ENCODE measurements around the gene ADAMTS17. TPM values are rescaled to one million over a fixed set of nuclear protein-coding genes. Genes with fewer than 3 reads are reported as not detected.

ADAMTS17 gene
- total RNA-seq, 4 donors from 2014 or later = 7.2 to 15.1 (median 8.9) TPM

- no peak for DNase-seq
- no peaks in the 10 kb centered on the region for H3K27me3 ChIP-seq
- H3K4me1 ChIP-seq = peaks cover 0 to 32% (median 0%) of the 10 kb centered on the region in 4 donors
- no peaks in the 10 kb centered on the region for H3K9me3 ChIP-seq
- no peak overlapping the region for H3K4me3 ChIP-seq
- no peak overlapping the region for H3K27ac ChIP-seq
- no peaks in the 10 kb centered on the region for H3K36me3 ChIP-seq
- TF ChIP-seq CTCF (IDR thresholded peaks at IDR 0.05) (no peak), POLR2A (IDR thresholded peaks at IDR 0.05) (no peak)
Observed at GRCh38 chr15:100202309-100202960, 139.3 kb downstream of the ADAMTS17 start.

GRCh38 chr15:100201376-100202280 is 140.1 kb downstream of the ADAMTS17 start:
- H3K4me1 ChIP-seq = peaks cover 0 to 29% (median 0%) of the 10 kb centered on the region in 4 donors
- no peaks in the 10 kb centered on the region for H3K9me3 ChIP-seq
- no peaks in the 10 kb centered on the region for H3K36me3 ChIP-seq
- H3K27ac ChIP-seq = peak overlapping the region in 1 of 4 donors; percentile 50
- TF ChIP-seq CTCF (IDR thresholded peaks at IDR 0.05) (no peak), POLR2A (IDR thresholded peaks at IDR 0.05) (no peak)
- H3K27me3 ChIP-seq = no peaks in the 10 kb centered on the region
- peak in 2 of 3 donors; percentile 54 to 69 for DNase-seq
- no peak overlapping the region for H3K4me3 ChIP-seq

- DNase-seq = peak in 1 of 3 donors; percentile 51
- H3K4me1 ChIP-seq = peaks cover 0 to 22% (median 0%) of the 10 kb centered on the region in 4 donors
- H3K4me3 ChIP-seq = no peak overlapping the region
- H3K27me3 ChIP-seq = no peaks in the 10 kb centered on the region
- H3K9me3 ChIP-seq = no peaks in the 10 kb centered on the region
- no peaks in the 10 kb centered on the region for H3K36me3 ChIP-seq
- no peak overlapping the region for H3K27ac ChIP-seq
- TF ChIP-seq CTCF (IDR thresholded peaks at IDR 0.05) (no peak), POLR2A (IDR thresholded peaks at IDR 0.05) (no peak)
Observed at GRCh38 chr15:100200287-100200880, 141.4 kb downstream of the ADAMTS17 start.

GRCh38 chr15:100199711-100200286 is 142.0 kb downstream of the ADAMTS17 start:
- Histone ChIP-seq H3K9me3 (no peaks in the 10 kb centered on the region), H3K27ac (no peak overlapping the region), H3K27me3 (no peaks in the 10 kb centered on the region), H3K36me3 (no peaks in the 10 kb centered on the region), H3K4me3 (no peak overlapping the region), H3K4me1 (peaks cover 0 to 22% (median 0%) of the 10 kb centered on the region in 4 donors)
- peak in 1 of 3 donors; percentile 46 for DNase-seq
- TF ChIP-seq POLR2A (IDR thresholded peaks at IDR 0.05) = no peak
- no peak for TF ChIP-seq CTCF (IDR thresholded peaks at IDR 0.05)

- no peaks in the 10 kb centered on the region for H3K27me3 ChIP-seq
- no peaks in the 10 kb centered on the region for H3K9me3 ChIP-seq
- H3K4me1 ChIP-seq = peaks cover 0 to 22% (median 0%) of the 10 kb centered on the region in 4 donors
- TF ChIP-seq CTCF (IDR thresholded peaks at IDR 0.05) (no peak), POLR2A (IDR thresholded peaks at IDR 0.05) (no peak)
- H3K4me3 ChIP-seq = no peak overlapping the region
- H3K27ac ChIP-seq = no peak overlapping the region
- DNase-seq = peak in 1 of 3 donors; percentile 13
- no peaks in the 10 kb centered on the region for H3K36me3 ChIP-seq
Observed at GRCh38 chr15:100198442-100198841, 143.3 kb downstream of the ADAMTS17 start.
